ENCODE measurements around the gene RHBDL3.
"Not testable (repeated sequence)": the region's sequence is repeated elsewhere in the genome, so short reads cannot be mapped to it uniquely, and the experiment has no call there.

RHBDL3 gene

DNA sequence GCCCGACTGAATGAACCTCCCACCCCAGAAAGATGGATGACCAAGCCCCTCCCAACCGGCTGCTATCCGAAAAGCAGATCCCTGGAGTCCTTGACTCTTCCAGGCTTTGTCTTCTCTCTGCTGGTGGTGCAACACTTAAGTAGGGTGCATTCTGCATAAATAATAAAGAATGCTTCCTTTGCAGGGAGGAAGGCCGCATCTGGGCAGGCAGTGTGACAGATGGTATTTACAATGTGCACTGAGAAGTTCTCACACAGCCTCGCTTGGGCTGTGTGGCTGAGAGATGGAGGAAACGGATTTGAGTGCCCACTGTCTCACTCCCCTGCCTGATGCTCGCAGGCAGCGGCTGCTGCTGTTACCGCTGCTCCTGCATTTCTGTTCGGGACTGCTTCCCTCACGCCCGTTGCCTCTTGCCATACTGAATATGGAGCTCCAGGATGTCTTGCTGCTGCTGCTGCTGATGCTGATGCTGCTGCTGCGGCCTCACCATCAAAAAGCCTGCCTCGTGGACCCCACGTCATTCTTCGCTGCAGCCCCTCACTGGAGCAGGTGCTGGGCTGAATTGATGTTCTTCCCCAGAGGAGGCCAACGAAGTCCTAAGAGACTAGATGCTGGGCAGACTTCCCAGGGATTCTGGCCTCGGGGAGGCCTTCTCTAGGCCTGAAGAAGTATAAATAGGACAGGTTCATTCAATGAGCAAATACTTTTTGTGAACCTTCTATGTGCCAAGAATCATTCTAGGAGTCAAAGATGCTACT, 7.1 kb upstream of the RHBDL3 start:
- no peak overlapping the region for H3K4me2 ChIP-seq (ENCODE audit: low read length)
- no peaks in the 10 kb centered on the region for H3K9me3 ChIP-seq (ENCODE audit: control insufficient read depth, low read length)
- no peak overlapping the region for H3K9ac ChIP-seq
- H3K79me2 ChIP-seq, result no peaks in the 10 kb centered on the region
- no peaks in the 10 kb centered on the region for H3K36me3 ChIP-seq (ENCODE audit: control insufficient read depth, insufficient read depth, low read length)
- no peak overlapping the region for H3K4me3 ChIP-seq (ENCODE audit: low read depth, low read length)
- no peaks in the 10 kb centered on the region for H3K4me1 ChIP-seq
- no peak overlapping the region for H3K27ac ChIP-seq
- H2AFZ ChIP-seq, result no peak overlapping the region
- no peaks in the 10 kb centered on the region for H3K27me3 ChIP-seq (ENCODE audit: control insufficient read depth, insufficient read depth, low read length)
- TF ChIP-seq, protein P1, sequence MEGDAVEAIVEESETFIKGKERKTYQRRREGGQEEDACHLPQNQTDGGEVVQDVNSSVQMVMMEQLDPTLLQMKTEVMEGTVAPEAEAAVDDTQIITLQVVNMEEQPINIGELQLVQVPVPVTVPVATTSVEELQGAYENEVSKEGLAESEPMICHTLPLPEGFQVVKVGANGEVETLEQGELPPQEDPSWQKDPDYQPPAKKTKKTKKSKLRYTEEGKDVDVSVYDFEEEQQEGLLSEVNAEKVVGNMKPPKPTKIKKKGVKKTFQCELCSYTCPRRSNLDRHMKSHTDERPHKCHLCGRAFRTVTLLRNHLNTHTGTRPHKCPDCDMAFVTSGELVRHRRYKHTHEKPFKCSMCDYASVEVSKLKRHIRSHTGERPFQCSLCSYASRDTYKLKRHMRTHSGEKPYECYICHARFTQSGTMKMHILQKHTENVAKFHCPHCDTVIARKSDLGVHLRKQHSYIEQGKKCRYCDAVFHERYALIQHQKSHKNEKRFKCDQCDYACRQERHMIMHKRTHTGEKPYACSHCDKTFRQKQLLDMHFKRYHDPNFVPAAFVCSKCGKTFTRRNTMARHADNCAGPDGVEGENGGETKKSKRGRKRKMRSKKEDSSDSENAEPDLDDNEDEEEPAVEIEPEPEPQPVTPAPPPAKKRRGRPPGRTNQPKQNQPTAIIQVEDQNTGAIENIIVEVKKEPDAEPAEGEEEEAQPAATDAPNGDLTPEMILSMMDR (IDR thresholded peaks at IDR 0.05), result no peak

DNA sequence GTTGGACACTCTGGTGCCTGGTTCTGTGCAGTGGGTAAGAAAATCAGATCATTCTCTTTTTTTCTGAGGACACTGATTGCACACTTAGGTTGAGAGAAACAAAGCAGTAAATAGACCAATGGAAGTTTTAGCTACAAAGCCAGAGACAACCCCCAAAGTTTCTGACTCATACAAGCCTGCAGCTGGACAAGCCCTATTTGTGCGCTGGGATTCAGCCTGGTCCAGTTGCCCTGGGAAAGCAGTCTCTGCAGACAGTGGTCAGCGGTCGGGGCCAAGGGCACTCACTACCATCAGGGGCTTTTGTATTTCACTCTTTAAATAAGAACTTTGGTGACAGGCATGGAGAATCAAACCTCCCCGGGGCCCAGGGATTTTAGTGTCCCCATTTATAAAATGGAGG, 6.0 kb upstream of the RHBDL3 start:
- Histone ChIP-seq H3K36me3 (ENCODE audit: control insufficient read depth, insufficient read depth, low read length) (no peaks in the 10 kb centered on the region), H3K79me2 (no peaks in the 10 kb centered on the region), H3K9ac (no peak overlapping the region), H3K27ac (no peak overlapping the region), H3K9me3 (ENCODE audit: control insufficient read depth, low read length) (no peaks in the 10 kb centered on the region), H3K4me1 (no peaks in the 10 kb centered on the region), H3K4me3 (ENCODE audit: low read depth, low read length) (no peak overlapping the region), H3K27me3 (ENCODE audit: control insufficient read depth, insufficient read depth, low read length) (no peaks in the 10 kb centered on the region), H2AFZ (no peak overlapping the region), H3K4me2 (ENCODE audit: low read length) (no peak overlapping the region)
- TF ChIP-seq, protein P1 (IDR thresholded peaks at IDR 0.05), result no peak

DNA sequence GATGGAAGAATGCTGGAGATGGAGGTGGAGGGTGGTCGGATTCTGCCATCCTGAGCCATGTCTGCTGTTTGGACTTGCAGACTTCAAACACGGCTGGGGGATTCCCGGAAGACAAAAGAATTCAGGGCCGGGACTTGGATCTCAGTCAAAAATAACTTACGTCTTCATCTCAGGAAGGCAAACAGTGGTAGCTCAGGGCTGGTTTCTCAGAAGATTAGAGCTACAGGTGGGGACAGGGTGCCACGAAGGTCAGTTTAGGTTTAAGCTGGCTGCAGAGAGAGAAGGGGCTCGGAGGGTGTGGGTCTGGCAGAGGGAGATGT, 4.3 kb upstream of the RHBDL3 start:
- Histone ChIP-seq H3K4me1 (no peaks in the 10 kb centered on the region), H3K4me3 (ENCODE audit: low read depth, low read length) (no peak overlapping the region), H3K27ac (no peak overlapping the region), H3K4me2 (ENCODE audit: low read length) (no peak overlapping the region), H3K27me3 (ENCODE audit: control insufficient read depth, insufficient read depth, low read length) (no peaks in the 10 kb centered on the region), H2AFZ (no peak overlapping the region), H3K9ac (no peak overlapping the region), H3K36me3 (ENCODE audit: control insufficient read depth, insufficient read depth, low read length) (no peaks in the 10 kb centered on the region), H3K79me2 (no peaks in the 10 kb centered on the region), H3K9me3 (ENCODE audit: control insufficient read depth, low read length) (no peaks in the 10 kb centered on the region)
- TF ChIP-seq, protein P1 (IDR thresholded peaks at IDR 0.05), result no peak

DNA sequence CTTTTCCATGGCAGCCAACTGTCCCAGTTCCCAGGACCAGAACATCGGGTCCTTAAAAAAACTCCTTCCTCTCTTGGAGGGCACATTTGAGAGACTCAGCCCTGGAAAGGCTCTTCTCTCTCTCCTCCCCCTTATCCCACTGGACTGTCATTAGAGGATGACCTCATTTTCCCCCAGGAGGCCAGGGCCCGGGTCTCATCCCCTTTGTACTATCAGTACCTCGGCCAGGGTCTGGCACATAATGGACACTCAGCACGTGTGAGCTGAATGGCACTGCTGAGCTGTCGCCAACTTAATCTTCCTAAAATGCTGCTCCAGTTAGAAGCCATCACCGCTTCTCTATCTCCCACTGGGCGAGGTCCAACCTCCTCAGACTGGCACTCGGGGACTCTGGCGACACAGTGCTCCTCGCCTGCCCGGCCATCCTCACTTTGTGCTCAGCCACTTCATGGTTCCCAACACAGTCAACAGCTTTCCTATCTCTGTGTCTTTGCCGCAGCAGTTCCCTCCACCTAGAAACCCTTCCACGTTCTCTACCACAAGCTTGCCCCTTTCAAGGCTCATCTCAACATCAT, 3.6 kb upstream of the RHBDL3 start:
- H3K9ac ChIP-seq, result no peak overlapping the region
- no peaks in the 10 kb centered on the region for H3K36me3 ChIP-seq (ENCODE audit: control insufficient read depth, insufficient read depth, low read length)

DNA sequence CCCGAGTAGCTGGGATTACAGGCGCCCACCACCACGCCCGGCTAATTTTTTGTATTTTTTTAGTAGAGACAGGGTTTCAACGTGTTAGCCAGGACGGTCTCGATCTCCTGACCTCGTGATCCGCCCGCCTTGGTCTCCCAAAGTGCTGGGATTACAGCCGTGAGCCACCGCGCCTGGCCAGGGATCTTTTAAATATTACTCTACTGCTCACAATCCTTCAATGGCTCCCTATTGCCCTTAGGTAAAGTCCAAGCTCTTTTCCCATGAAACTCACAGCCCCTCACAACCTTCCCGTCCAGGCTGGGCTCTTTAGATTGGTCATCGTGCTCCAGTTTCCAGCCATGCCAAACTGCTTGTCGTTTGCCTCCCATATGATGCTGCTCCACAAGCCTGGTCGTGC, 2.1 kb upstream of the RHBDL3 start:
- not testable (repeated sequence) for H3K9ac ChIP-seq; H3K27me3 ChIP-seq (ENCODE audit: control insufficient read depth, insufficient read depth, low read length); H3K4me1 ChIP-seq; H3K27ac ChIP-seq; H2AFZ ChIP-seq; H3K4me2 ChIP-seq (ENCODE audit: low read length); H3K79me2 ChIP-seq; H3K36me3 ChIP-seq (ENCODE audit: control insufficient read depth, insufficient read depth, low read length); H3K9me3 ChIP-seq (ENCODE audit: control insufficient read depth, low read length); H3K4me3 ChIP-seq (ENCODE audit: low read depth, low read length)

More for the DNA sequence above, 3.6 kb upstream of the RHBDL3 start:
- Histone ChIP-seq H3K79me2 (no peaks in the 10 kb centered on the region), H3K9me3 (ENCODE audit: control insufficient read depth, low read length) (no peaks in the 10 kb centered on the region), H2AFZ (no peak overlapping the region), H3K4me2 (ENCODE audit: low read length) (no peak overlapping the region), H3K27ac (no peak overlapping the region), H3K4me1 (peaks cover 2% of the 10 kb centered on the region), H3K27me3 (ENCODE audit: control insufficient read depth, insufficient read depth, low read length) (no peaks in the 10 kb centered on the region), H3K4me3 (ENCODE audit: low read depth, low read length) (no peak overlapping the region)
- TF ChIP-seq, protein P1 (IDR thresholded peaks at IDR 0.05), result no peak

Data from parathyroid adenoma (tissue), 2 donors.